Uterus (tissue), 4 donors: ENCODE data around the gene SHTN1. TPM values are rescaled to one million over a fixed set of nuclear protein-coding genes. Genes with fewer than 3 reads are reported as not detected.

ENCODE experiments used
- DNase-seq, 2 donors: peaks; one replicate each; pipeline ENCODE4 v3.0.0-alpha.2; 2019 to 2020
- H3K27ac ChIP-seq, 2 donors: fragments of 200-600 bp; sonication (generic); 1 replicate in 1 of 2; 2 replicates in 1 of 2; pipeline ENCODE4 v1.5.1; 2016 to 2018
- H3K27me3 ChIP-seq, 2 donors: fragments of 200-600 bp; sonication (generic); one replicate each; pipeline ENCODE4 v1.5.1; 2018 to 2019; ENCODE audit warnings: control low read depth in 1 of 2
- H3K36me3 ChIP-seq, 2 donors: fragments of 200-600 bp; sonication (generic); one replicate each; pipeline ENCODE4 v1.5.1; 2019; ENCODE audit warnings: control low read depth in 1 of 2
- H3K4me1 ChIP-seq, 2 donors: fragments of 200-600 bp; sonication (generic); one replicate each; pipeline ENCODE4 v1.5.1; 2018 to 2019; ENCODE audit warnings: control low read depth in 1 of 2
- H3K4me3 ChIP-seq, 2 donors: fragments of 200-600 bp; sonication (generic); 1 replicate in 1 of 2; 2 replicates in 1 of 2; pipeline ENCODE4 v1.5.1; 2018 to 2019; ENCODE audit warnings: mild to moderate bottlenecking in 1 of 2
- H3K9me3 ChIP-seq, 2 donors: fragments of 200-600 bp; sonication (generic); one replicate each; pipeline ENCODE4 v1.5.1; 2019; ENCODE audit warnings: control low read depth in 1 of 2
- POLR2A ChIP-seq, 2 donors: fragments of 450-650 bp; IDR thresholded peaks; one replicate each; pipeline ENCODE4 v1.6.1; 2016; ENCODE audit warnings: antibody characterized with exemption in 2 of 2, mild to moderate bottlenecking in 1 of 2, moderate library complexity in 1 of 2
- intact Hi-C: fragments of 100-400 bp; cut with DNase I; formaldehyde crosslinking; loops from one replicate; pipeline ENCODE4 v1.15.1; 2023; ENCODE audit warnings: low total_unique reads
- total RNA-seq, 4 donors: library from RNA; depleted of rRNA in 3 of 4; stranded (reverse); fragments of >200 nt in 3 of 4; gene quantifications; one replicate each; pipeline versions ENCODE4 v1.1.0 to v1.2.4, GENCODE V29; 2014 to 2023
- TF ChIP-seq, protein P1 (sequence below), 4 experiments: fragments of 200-600 bp in 2 of 4; fragments of 450-650 bp in 2 of 4; sonication (generic) in 2 of 4; IDR thresholded peaks; one replicate each; pipeline ENCODE4 v1.5.1; 2016 to 2019; ENCODE audit warnings: antibody characterized with exemption in 4 of 4, mild to moderate bottlenecking in 2 of 4, moderate library complexity in 1 of 4
- donor health status: DM: yes; HTN: yes; CAD: no.

Gene SHTN1
- total RNA-seq, 4 donors from 2014 or later = 4.9 to 19.6 (median 7.3) TPM

DNA sequence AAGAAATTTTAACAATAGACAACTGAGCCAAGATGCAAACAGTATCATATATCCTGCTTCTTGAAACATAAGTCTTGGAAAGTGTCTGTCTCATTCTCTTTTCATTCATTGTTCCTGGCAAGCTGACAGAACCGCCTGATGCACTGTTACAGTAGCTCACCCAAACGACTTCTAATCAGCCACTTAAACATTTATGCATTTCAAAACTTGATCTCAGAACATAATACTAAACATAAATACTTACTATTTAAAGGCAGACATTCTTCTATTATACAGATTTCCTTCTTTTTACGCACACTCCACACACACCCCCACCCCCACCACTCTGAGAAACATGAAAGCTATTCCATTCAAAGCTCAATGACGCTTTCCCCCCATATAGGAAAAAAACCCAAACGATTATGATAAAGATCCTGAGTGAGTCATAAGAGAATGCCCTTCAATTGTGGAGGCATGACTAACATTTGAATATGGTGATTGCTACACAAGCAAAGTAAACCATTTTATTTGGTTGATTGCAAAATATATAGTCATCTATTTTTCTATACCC lies 30.5 kb downstream of the SHTN1 start:
- no peaks in the 10 kb centered on the region for H3K4me1 ChIP-seq
- DNase-seq = no peak
- H3K9me3 ChIP-seq = no peaks in the 10 kb centered on the region
- TF ChIP-seq, protein P1, sequence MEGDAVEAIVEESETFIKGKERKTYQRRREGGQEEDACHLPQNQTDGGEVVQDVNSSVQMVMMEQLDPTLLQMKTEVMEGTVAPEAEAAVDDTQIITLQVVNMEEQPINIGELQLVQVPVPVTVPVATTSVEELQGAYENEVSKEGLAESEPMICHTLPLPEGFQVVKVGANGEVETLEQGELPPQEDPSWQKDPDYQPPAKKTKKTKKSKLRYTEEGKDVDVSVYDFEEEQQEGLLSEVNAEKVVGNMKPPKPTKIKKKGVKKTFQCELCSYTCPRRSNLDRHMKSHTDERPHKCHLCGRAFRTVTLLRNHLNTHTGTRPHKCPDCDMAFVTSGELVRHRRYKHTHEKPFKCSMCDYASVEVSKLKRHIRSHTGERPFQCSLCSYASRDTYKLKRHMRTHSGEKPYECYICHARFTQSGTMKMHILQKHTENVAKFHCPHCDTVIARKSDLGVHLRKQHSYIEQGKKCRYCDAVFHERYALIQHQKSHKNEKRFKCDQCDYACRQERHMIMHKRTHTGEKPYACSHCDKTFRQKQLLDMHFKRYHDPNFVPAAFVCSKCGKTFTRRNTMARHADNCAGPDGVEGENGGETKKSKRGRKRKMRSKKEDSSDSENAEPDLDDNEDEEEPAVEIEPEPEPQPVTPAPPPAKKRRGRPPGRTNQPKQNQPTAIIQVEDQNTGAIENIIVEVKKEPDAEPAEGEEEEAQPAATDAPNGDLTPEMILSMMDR (IDR thresholded peaks at IDR 0.05) = no peak
- no peak for TF ChIP-seq POLR2A (IDR thresholded peaks at IDR 0.05)
- intact Hi-C loops = no loop called here
- H3K27me3 ChIP-seq = no peaks in the 10 kb centered on the region
- no peak overlapping the region for H3K4me3 ChIP-seq
- H3K36me3 ChIP-seq = no peaks in the 10 kb centered on the region
- H3K27ac ChIP-seq = no peak overlapping the region

DNA sequence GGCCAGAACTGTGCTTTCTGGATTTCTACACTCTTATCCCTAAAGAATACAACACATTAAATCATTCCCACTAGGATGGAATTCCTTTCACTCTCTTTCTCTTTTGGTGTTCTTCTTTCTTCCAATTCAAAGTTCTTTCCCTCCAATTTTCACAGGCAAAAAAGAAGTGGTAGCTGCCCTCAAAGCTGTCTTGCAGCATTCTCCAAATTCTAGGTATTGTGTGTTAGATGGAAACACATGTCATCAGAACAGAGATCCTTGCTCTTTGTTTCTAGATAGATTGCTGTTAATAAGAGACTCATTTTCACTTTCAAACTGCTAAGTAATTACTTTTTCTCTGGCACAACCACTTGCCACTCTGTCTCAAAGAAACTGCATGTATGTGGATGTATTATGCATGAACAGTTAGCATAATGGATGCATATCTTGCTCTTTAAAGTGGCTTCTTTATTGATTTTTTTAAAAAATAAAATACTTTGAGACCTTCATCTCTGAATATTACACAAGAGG lies 31.0 kb downstream of the SHTN1 start:
- Histone ChIP-seq H3K36me3 (no peaks in the 10 kb centered on the region), H3K27me3 (no peaks in the 10 kb centered on the region), H3K27ac (no peak overlapping the region), H3K9me3 (no peaks in the 10 kb centered on the region), H3K4me1 (no peaks in the 10 kb centered on the region), H3K4me3 (no peak overlapping the region)
- no peak for TF ChIP-seq POLR2A (IDR thresholded peaks at IDR 0.05)
- TF ChIP-seq, protein P1 (IDR thresholded peaks at IDR 0.05) = no peak
- no peak for DNase-seq
- intact Hi-C loops = no loop called here

DNA sequence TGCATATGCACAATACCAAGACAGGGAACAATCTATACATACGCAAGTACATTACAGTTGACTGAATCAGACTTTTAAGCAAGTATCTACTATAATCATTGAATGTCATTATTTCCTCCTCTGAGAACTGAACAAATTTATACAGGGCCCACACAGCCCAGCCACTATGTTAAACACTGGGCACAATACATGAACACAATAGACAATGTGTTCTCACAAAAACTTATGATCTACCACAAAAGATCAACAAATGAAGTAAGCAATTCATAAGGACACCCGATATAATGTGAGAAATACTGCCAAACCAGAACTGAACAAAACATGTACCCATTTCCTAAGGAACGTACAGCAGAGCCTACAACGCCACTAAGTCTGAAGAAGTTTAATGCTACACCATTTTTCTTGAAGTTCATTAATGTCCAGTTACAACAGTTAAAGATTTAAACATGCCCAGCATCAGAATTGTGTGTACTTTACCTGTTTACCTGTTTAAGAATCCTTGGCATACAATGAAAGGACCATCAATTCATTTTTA lies 31.5 kb downstream of the SHTN1 start:
- H3K36me3 ChIP-seq = no peaks in the 10 kb centered on the region
- no peak overlapping the region for H3K27ac ChIP-seq
- no peak overlapping the region for H3K4me3 ChIP-seq
- H3K4me1 ChIP-seq = no peaks in the 10 kb centered on the region
- intact Hi-C loops = no loop called here
- H3K27me3 ChIP-seq = no peaks in the 10 kb centered on the region
- no peaks in the 10 kb centered on the region for H3K9me3 ChIP-seq
- no peak for DNase-seq
- TF ChIP-seq, protein P1 (IDR thresholded peaks at IDR 0.05) = no peak
- no peak for TF ChIP-seq POLR2A (IDR thresholded peaks at IDR 0.05)

DNA sequence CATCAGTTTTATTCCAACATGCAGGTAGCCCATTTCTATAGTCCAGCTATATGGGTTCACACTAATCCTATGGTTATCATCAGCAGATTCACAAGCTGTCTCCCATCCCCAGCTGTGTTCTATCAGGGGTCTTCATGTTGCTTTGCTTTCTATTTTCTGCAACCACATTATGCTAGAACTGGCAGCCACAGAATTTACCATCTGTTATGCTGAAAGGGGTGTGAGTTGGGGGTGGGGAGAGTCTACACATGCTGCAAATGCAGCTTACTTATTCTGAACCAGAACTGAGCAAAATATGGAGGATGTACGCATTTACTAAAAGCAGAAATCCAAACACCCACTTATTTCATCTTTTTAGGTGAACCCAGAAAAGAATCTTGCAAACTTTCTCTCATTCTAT lies 32.9 kb downstream of the SHTN1 start:
- no peaks in the 10 kb centered on the region for H3K27me3 ChIP-seq
- no peaks in the 10 kb centered on the region for H3K36me3 ChIP-seq
- no peak for DNase-seq
- H3K27ac ChIP-seq = no peak overlapping the region
- no peaks in the 10 kb centered on the region for H3K4me1 ChIP-seq
- intact Hi-C loops = no loop called here
- no peak overlapping the region for H3K4me3 ChIP-seq
- no peaks in the 10 kb centered on the region for H3K9me3 ChIP-seq
- no peak for TF ChIP-seq POLR2A (IDR thresholded peaks at IDR 0.05)
- TF ChIP-seq, protein P1 (IDR thresholded peaks at IDR 0.05) = no peak

DNA sequence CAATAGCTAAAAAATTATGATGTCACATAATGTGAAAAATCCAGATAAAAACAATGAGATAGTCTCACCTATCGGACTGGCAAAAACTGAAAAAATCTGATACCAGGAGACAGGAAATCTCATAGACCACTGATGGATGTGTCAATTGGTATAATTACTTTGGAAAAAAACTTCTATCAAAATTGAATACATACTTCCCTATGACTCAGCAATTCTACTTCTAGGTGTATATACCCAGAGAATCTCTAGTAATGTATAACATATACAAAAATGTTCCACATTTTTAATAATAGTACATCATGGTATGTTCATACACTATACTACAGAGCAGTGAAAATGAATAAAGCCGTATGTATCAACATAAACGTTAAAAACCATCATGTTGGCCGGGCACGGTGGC lies 34.9 kb downstream of the SHTN1 start:
- DNase-seq = no peak
- no peaks in the 10 kb centered on the region for H3K27me3 ChIP-seq
- H3K9me3 ChIP-seq = no peaks in the 10 kb centered on the region
- H3K36me3 ChIP-seq = no peaks in the 10 kb centered on the region
- TF ChIP-seq, protein P1 (IDR thresholded peaks at IDR 0.05) = no peak
- no peak for TF ChIP-seq POLR2A (IDR thresholded peaks at IDR 0.05)
- no peaks in the 10 kb centered on the region for H3K4me1 ChIP-seq
- no peak overlapping the region for H3K27ac ChIP-seq
- no peak overlapping the region for H3K4me3 ChIP-seq
- intact Hi-C loops = no loop called here
